Measurements from ENCODE around the gene CEBPZOS. TPM values are rescaled to one million over a fixed set of nuclear protein-coding genes. Genes with fewer than 3 reads are reported as not detected.

Gene CEBPZOS
- total RNA-seq, 4 donors from 2014 or later, result 18.0 to 28.2 (median 21.8) TPM

DNA sequence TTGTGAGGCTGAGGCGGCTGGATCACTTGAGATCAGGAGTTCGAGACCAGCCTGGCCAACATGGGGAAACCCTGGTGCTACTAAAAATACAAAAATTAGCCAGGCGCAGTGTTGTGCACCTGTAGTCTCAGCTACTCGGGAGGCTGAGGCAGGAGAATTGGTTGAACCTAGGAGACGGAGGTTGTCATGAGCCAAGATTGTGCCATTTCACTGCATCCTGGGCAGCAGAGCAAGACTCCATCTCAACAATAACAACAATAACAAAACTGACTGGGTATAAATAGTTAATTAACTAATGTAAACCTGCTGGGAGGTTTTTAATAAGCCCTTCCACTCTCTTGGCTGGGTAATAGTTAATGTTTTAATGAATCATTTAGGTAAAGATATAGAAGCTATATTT is 15.7 kb upstream of the CEBPZOS start:
- Histone ChIP-seq H3K36me3 (no peaks in the 10 kb centered on the region), H3K4me1 (no peaks in the 10 kb centered on the region), H3K4me3 (no peak overlapping the region), H3K9me3 (no peaks in the 10 kb centered on the region), H3K27me3 (no peaks in the 10 kb centered on the region), H3K27ac (no peak overlapping the region)
- TF ChIP-seq POLR2A (IDR thresholded peaks at IDR 0.05), result no peak
- TF ChIP-seq, protein P1, sequence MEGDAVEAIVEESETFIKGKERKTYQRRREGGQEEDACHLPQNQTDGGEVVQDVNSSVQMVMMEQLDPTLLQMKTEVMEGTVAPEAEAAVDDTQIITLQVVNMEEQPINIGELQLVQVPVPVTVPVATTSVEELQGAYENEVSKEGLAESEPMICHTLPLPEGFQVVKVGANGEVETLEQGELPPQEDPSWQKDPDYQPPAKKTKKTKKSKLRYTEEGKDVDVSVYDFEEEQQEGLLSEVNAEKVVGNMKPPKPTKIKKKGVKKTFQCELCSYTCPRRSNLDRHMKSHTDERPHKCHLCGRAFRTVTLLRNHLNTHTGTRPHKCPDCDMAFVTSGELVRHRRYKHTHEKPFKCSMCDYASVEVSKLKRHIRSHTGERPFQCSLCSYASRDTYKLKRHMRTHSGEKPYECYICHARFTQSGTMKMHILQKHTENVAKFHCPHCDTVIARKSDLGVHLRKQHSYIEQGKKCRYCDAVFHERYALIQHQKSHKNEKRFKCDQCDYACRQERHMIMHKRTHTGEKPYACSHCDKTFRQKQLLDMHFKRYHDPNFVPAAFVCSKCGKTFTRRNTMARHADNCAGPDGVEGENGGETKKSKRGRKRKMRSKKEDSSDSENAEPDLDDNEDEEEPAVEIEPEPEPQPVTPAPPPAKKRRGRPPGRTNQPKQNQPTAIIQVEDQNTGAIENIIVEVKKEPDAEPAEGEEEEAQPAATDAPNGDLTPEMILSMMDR (IDR thresholded peaks at IDR 0.05), result no peak
- TF ChIP-seq EP300 (IDR thresholded peaks at IDR 0.05), result no peak
- DNase-seq (ENCODE audit: low spot score in 2 of 2), result no peak
- 96 to 98% methylated on average over 5 of the region's 5 CpGs for WGBS, 2 donors

DNA sequence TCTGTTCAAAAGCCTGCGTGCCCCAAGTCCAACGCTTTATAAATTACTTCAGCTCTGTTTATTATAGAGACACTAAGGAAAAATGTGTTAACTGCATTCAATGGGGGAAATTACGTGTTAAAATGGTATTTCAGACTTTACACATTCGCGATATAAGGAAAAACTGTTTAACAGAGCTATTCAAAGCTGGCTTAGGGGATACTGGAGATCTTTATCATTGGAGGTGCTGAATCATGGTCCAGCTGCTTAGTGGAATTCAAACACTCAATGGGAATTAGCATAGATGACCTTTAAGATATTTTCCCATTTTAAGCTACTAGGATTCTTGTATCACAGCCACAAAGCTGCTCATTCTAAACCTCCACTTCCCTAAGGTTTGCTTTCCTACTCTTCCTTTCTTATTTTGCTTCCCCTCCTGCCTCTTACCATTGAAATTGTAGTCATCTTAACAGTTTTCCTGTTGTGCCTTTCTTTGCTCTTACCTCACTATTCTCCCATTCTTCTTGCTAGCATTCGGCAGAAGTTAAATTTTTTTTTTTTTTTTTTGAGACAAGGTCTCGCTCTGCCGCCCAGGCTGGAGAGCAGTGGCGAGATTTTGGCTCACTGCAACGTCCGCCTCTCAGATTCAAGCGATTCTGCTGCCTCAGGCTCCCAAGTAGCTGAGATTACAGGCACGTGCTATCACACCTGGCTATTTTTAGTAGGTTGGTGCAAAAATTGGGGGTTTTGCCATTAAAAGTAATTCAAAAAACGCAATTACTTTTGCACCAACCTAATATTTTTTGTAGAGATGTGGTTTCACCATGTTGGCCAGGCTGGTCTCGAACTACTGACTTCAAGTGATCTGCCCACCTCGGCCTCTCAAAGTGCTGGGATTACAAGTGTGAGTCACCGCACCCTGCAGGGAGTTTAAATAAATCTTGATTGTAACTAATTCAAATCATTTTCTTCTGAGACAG is 14.3 kb upstream of the CEBPZOS start:
- no peak overlapping the region for H3K4me3 ChIP-seq
- H3K27ac ChIP-seq, result peak overlapping the region in 1 of 4 donors; percentile 48
- no peaks in the 10 kb centered on the region for H3K36me3 ChIP-seq
- H3K9me3 ChIP-seq, result no peaks in the 10 kb centered on the region
- no peaks in the 10 kb centered on the region for H3K27me3 ChIP-seq
- no peak for DNase-seq (ENCODE audit: low spot score in 2 of 2)
- H3K4me1 ChIP-seq, result no peaks in the 10 kb centered on the region
- TF ChIP-seq, protein P1 (IDR thresholded peaks at IDR 0.05), result no peak
- no peak for TF ChIP-seq EP300 (IDR thresholded peaks at IDR 0.05)
- no peak for TF ChIP-seq POLR2A (IDR thresholded peaks at IDR 0.05)
- WGBS, 2 donors, result 65 to 66% methylated on average over 17 of the region's 17 CpGs

DNA sequence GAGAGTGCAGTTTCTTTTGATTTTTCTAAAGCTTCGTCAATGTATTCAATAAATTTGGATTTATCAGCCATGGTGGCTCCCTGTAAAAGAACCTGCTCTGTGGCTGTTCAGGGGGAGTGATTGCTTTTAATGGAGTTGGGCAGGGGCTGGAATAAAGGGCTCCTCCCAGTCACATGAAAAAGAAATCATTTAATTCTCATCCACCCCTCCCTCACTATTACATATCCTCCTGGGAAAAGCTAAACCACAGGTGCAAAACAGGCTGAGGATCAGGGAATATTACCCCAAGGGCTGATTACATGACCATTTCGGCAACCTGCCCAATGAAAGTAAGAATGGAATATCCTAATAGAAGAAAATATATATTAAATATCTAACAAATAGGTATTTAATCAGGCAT is 7.7 kb upstream of the CEBPZOS start, which contains the start of gene SULT6B1:
TSS of gene SULT6B1 (minus strand) at position 101 of the 400 bp plus-strand sequence. CDS start at position 71, 30 bp downstream.
- 89 to 91% methylated on average over 2 of the region's 2 CpGs for WGBS, 2 donors
- Histone ChIP-seq H3K27ac (peak within 1 kb of the TSS in 3 of 4 donors; percentile 67 to 92 (median 81)), H3K4me1 (no peaks in the 10 kb centered on the region), H3K27me3 (no peaks in the 10 kb centered on the region), H3K36me3 (no peaks in the 10 kb centered on the region), H3K4me3 (no peak within 1 kb of the TSS), H3K9me3 (no peaks in the 10 kb centered on the region)
- DNase-seq (ENCODE audit: low spot score in 2 of 2), result no peak
- TF ChIP-seq POLR2A (IDR thresholded peaks at IDR 0.05) (no peak), EP300 (IDR thresholded peaks at IDR 0.05) (no peak)
- TF ChIP-seq, protein P1 (IDR thresholded peaks at IDR 0.05), result no peak

DNA sequence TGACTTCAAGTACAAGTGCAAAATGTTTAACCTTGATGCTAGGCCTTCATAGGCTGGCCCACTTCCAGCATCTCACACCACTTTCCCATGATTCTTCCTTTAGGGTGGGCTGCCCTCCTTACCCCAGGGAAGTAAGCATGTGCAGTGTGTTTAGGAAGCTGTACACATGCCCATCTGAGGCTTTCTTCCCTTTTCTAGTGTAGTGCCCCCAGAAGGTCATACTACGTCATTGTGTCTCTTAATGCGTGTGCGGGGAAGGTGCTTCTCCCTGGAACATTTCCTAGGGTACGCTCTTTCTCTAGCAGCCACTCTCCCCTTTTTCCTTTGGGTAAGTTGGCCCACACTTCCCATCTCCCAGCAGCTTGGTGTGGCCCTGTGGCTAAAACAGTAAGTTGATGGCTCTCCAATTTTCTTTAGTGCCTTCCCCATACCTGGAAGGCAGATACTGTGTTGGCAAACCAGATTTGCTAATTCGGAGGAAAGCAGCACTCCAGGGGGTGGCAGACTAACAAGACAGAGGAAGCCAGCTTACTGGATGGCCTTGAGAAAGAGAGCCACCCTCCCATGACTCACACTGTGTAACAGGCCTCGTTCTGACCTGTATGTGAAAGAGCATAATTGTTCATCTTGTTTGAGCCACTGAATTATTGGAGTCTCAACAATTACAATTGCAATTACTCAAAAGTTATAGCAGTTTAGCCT is 6.7 kb upstream of the CEBPZOS start:
- no peak overlapping the region for H3K4me3 ChIP-seq
- WGBS, 2 donors, result 65 to 67% methylated on average over 6 of the region's 6 CpGs

DNA sequence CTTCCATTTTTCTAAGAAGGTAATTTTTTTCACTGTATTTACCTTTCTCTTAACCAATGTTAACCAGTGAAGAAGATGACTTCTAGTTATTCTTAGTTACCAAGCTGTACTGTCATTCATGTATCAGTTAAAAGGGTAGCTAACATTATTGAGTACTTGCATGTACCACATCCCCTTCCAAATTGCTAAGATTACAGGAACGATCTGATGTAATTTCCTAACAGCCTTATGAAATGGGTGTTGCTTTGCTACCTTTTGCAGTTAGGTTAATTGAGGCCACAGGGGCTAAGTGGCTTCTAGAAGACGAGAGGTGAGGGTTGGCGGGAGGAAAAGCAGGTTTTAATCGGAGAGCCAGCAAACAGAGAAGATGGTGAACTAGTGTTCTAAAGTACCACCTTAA is 6.0 kb upstream of the CEBPZOS start:
- H3K27ac ChIP-seq, result peak overlapping the region in 3 of 4 donors; percentile 23 to 92 (median 81)
- no peak overlapping the region for H3K4me3 ChIP-seq
- H3K36me3 ChIP-seq, result no peaks in the 10 kb centered on the region
- H3K27me3 ChIP-seq, result no peaks in the 10 kb centered on the region
- DNase-seq (ENCODE audit: low spot score in 2 of 2), result no peak
- H3K9me3 ChIP-seq, result no peaks in the 10 kb centered on the region
- H3K4me1 ChIP-seq, result no peaks in the 10 kb centered on the region
- 86 to 88% methylated on average over 4 of the region's 4 CpGs for WGBS, 2 donors
- TF ChIP-seq POLR2A (IDR thresholded peaks at IDR 0.05) (no peak), EP300 (IDR thresholded peaks at IDR 0.05) (no peak)
- TF ChIP-seq, protein P1 (IDR thresholded peaks at IDR 0.05), result no peak

More for the DNA sequence above, 6.7 kb upstream of the CEBPZOS start:
- peak in 1 of 2 donors; percentile 51 for TF ChIP-seq EP300 (IDR thresholded peaks at IDR 0.05)
- TF ChIP-seq POLR2A (IDR thresholded peaks at IDR 0.05), result no peak
- H3K4me1 ChIP-seq, result no peaks in the 10 kb centered on the region
- DNase-seq (ENCODE audit: low spot score in 2 of 2), result no peak
- no peaks in the 10 kb centered on the region for H3K9me3 ChIP-seq
- H3K27me3 ChIP-seq, result no peaks in the 10 kb centered on the region
- H3K27ac ChIP-seq, result peak overlapping the region in 3 of 4 donors; percentile 67 to 92 (median 81)
- H3K36me3 ChIP-seq, result no peaks in the 10 kb centered on the region
